GM18909 (cell line): ENCODE results near the gene RPRD1A.
A peak's percentile ranks its signal among the peaks of the same experiment; 100 is the strongest.
"Not testable (repeated sequence)": the region's sequence is repeated elsewhere in the genome, so short reads cannot be mapped to it uniquely, and the experiment has no call there.

ENCODE experiments used
- ATAC-seq: cut with Tn5 transposase; IDR thresholded peaks from one replicate; pipeline ENCODE4 v1.9.1; 2021; ENCODE audit warnings: mild to moderate bottlenecking; ENCODE audit not compliant: unreplicated experiment, poor library complexity

The RPRD1A gene

GRCh38 chr18:36067055-36067957 is at the start of gene RPRD1A:
TSS of gene RPRD1A (minus strand) at chr18:36067559. CDS start at chr18:36067404, 155 bp downstream.
- ATAC-seq, result peak; percentile 97

GRCh38 chr18:36116771-36117170 is 49.4 kb upstream of the RPRD1A start:
- ATAC-seq, result not testable (repeated sequence)

- no peak for ATAC-seq
These were observed 47.4 kb upstream of the RPRD1A start for GRCh38 chr18:36114738-36115137.

GRCh38 chr18:36114251-36114650 is 46.9 kb upstream of the RPRD1A start:
- no peak for ATAC-seq

- ATAC-seq, result no peak
These were observed 44.9 kb upstream of the RPRD1A start for GRCh38 chr18:36112302-36112701.

GRCh38 chr18:36109737-36110136 is 42.4 kb upstream of the RPRD1A start:
- ATAC-seq, result no peak

GRCh38 chr18:36108601-36109000 is 41.2 kb upstream of the RPRD1A start:
- ATAC-seq, result no peak

- ATAC-seq, result no peak
These were observed 40.8 kb upstream of the RPRD1A start for GRCh38 chr18:36108196-36108595.

- ATAC-seq, result no peak
These were observed 40.1 kb upstream of the RPRD1A start for GRCh38 chr18:36107477-36107876.

GRCh38 chr18:36104749-36105148 is 37.4 kb upstream of the RPRD1A start:
- ATAC-seq, result no peak

- no peak for ATAC-seq
These were observed 34.6 kb upstream of the RPRD1A start for GRCh38 chr18:36101943-36102342.

- no peak for ATAC-seq
These were observed 32.0 kb upstream of the RPRD1A start for GRCh38 chr18:36099311-36099710.

GRCh38 chr18:36096955-36097354 is 29.6 kb upstream of the RPRD1A start:
- no peak for ATAC-seq

- no peak for ATAC-seq
These were observed 28.7 kb upstream of the RPRD1A start for GRCh38 chr18:36095936-36096519.

- ATAC-seq, result no peak
These were observed 27.1 kb upstream of the RPRD1A start for GRCh38 chr18:36094431-36094830.

- not testable (repeated sequence) for ATAC-seq
These were observed 24.8 kb upstream of the RPRD1A start for GRCh38 chr18:36092116-36092515.

- ATAC-seq, result no peak
These were observed 21.6 kb upstream of the RPRD1A start for GRCh38 chr18:36089001-36089400.

- no peak for ATAC-seq
These were observed 20.9 kb upstream of the RPRD1A start for GRCh38 chr18:36088256-36088655.

- no peak for ATAC-seq
These were observed 18.8 kb upstream of the RPRD1A start for GRCh38 chr18:36086186-36086585.

GRCh38 chr18:36085195-36085594 is 17.8 kb upstream of the RPRD1A start:
- ATAC-seq, result no peak

- ATAC-seq, result no peak
These were observed 16.4 kb upstream of the RPRD1A start for GRCh38 chr18:36083729-36084128.

GRCh38 chr18:36081118-36081517 is 13.8 kb upstream of the RPRD1A start:
- not testable (repeated sequence) for ATAC-seq
